ENCODE results near the gene POLR2A. TPM values are rescaled to one million over a fixed set of nuclear protein-coding genes. Genes with fewer than 3 reads are reported as not detected.
A peak's percentile ranks its signal among the peaks of the same experiment; 100 is the strongest.

The POLR2A gene
- 10 to 100 TPM; 57.1 to 99.2 (median 77.1) TPM for total RNA-seq

DNA sequence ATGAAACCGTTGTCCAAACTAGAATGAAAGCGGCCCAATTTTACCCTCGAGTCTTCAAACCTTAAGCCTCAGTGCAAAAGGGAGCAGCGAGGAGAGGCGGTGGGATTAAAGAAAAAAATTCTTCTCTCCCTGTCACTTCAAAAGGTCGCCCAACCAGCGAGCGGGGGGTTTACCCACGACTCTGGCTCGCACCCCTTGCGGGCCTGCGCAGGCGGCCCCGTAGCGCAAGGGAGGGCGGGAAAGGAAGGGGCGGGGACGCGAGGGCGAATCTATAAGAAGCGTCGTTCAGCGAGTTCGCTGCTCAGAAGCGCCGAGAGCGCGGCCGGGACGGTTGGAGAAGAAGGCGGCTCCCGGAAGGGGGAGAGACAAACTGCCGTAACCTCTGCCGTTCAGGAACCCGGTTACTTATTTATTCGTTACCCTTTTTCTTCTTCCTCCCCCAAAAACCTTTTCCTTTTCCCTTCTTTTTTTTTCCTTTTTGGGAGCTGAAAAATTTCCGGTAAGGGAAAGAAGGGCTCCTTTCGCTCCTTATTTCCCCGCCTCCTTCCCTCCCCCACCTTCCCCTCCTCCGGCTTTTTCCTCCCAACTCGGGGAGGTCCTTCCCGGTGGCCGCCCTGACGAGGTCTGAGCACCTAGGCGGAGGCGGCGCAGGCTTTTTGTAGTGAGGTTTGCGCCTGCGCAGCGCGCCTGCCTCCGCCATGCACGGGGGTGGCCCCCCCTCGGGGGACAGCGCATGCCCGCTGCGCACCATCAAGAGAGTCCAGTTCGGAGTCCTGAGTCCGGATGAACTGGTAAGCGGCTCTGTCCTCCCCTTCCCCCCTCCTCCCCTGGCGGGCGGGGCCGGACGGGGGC lies at the start of gene POLR2A:
Gene POLR2A (plus strand): TSS at position 300 of the 852 bp plus-strand sequence.
- peak; percentile 87 for ATAC-seq (ENCODE audit: low FRiP score)
- TF ChIP-seq, protein P1, sequence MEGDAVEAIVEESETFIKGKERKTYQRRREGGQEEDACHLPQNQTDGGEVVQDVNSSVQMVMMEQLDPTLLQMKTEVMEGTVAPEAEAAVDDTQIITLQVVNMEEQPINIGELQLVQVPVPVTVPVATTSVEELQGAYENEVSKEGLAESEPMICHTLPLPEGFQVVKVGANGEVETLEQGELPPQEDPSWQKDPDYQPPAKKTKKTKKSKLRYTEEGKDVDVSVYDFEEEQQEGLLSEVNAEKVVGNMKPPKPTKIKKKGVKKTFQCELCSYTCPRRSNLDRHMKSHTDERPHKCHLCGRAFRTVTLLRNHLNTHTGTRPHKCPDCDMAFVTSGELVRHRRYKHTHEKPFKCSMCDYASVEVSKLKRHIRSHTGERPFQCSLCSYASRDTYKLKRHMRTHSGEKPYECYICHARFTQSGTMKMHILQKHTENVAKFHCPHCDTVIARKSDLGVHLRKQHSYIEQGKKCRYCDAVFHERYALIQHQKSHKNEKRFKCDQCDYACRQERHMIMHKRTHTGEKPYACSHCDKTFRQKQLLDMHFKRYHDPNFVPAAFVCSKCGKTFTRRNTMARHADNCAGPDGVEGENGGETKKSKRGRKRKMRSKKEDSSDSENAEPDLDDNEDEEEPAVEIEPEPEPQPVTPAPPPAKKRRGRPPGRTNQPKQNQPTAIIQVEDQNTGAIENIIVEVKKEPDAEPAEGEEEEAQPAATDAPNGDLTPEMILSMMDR (IDR thresholded peaks at IDR 0.05): no peak
- DNase-seq (ENCODE audit: low spot score): peak; percentile 92

DNA sequence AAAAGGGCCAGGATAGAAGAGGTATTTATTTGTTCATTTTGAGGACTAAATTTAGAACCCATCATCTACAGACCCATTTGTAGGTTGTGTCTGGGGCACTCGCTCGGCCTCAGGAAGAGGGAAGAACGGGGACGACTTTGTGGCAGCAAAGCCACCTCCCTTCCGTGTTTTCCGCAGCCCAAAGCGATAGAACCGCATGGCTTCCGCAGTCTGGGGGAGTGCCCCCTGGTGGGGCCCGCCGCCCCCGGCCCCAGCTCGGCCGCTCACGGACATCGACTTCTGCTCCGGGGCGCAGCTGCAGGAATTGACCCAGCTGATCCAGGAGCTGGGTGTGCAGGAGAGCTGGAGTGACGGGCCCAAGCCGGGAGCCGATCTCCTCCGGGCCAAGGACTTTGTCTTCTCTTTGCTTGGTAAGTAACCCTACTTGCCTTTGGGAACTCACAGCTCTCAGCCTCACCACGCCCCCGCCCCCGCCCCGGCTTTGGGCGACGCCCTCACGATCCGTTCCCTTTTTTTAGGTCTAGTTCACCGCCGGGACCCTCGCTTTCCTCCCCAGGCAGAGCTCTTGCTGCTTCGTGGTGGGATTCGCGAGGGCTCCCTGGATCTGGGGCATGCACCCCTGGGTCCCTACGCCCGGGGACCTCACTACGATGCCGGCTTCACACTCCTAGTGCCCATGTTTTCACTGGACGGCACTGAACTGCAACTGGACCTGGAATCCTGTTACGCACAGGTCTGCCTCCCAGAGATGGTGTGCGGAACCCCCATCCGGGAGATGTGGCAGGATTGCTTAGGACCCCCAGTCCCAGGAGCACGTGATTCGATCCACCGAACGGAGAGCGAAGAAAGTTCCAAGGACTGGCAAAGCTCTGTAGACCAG lies 48.2 kb upstream of the POLR2A start:
- no peak for DNase-seq (ENCODE audit: low spot score)
- no peak for ATAC-seq (ENCODE audit: low FRiP score)
- TF ChIP-seq, protein P1 (IDR thresholded peaks at IDR 0.05): peak in 1 of 3 donors; percentile 3

DNA sequence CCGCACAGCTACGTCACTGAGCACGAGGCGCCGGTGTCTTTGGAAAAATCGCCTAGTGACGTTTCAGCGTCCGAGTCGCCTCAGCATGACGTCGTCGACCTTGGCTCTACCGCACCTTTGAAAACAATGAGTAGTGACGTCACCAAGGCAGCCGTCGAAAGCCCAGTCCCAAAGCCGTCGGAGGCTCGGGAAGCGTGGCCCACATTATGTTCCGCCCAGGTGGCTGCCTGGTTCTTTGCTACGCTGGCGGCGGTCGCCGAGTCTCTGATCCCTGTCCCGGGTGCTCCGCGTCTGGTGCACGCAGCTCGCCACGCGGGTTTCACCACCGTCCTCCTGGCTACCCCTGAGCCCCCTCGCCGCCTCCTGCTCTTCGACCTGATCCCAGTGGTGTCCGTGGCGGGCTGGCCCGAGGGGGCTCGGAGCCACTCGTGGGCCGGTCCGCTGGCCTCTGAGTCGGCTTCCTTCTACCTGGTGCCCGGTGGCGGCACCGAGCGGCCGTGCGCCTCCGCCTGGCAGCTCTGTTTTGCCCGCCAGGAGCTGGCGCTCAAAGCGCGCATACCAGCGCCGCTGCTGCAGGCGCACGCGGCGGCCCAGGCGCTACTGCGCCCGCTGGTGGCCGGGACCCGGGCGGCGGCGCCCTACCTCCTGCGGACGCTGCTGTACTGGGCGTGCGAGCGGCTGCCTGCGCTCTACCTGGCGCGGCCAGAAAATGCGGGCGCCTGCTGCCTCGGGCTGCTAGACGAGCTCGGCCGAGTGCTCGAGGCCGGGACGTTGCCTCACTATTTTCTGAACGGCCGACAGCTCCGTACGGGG lies 47.4 kb upstream of the POLR2A start:
- TF ChIP-seq, protein P1 (IDR thresholded peaks at IDR 0.05): peak in 1 of 3 donors; percentile 40
- ATAC-seq (ENCODE audit: low FRiP score) (peak; percentile 69), DNase-seq (ENCODE audit: low spot score) (no peak)

DNA sequence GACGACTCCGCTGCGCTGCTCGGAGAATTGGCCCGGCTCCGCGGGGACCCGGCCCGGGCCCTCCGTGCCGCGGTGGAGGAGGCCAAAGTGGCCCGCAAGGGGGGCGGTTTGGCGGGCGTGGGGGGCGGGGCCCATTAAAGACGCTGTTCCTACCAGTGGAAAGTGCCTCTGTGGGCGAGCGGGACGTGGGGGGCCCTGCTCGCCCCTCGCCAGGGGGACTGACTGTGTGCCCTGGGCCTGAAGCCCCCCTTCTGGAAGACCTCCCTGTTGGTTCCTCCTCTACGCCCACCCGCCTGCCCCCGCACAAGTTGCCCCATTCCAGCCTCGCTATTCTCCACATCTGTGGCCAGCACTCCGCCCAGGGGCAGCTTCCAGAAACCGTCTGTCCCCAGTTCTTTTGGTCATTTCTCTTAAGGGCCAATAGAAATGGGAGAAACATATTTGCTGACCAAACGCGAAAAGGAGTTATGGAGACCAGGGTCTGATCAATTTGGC lies 46.8 kb upstream of the POLR2A start:
- ATAC-seq (ENCODE audit: low FRiP score) (no peak), DNase-seq (ENCODE audit: low spot score) (no peak)
- TF ChIP-seq, protein P1 (IDR thresholded peaks at IDR 0.05): no peak

- TF ChIP-seq, protein P1 (IDR thresholded peaks at IDR 0.05): no peak
- DNase-seq (ENCODE audit: low spot score): no peak
- ATAC-seq (ENCODE audit: low FRiP score): no peak
These were observed 46.1 kb upstream of the POLR2A start for GRCh38 chr17:7437950-7438614.

All from omental fat pad (tissue), 4 donors.